ENCODE measurements around the gene ADAMTS12.

- TF ChIP-seq EZH2 (IDR thresholded peaks at IDR 0.05; ENCODE audit: insufficient read depth, poor library complexity, severe bottlenecking): no peak
- TF ChIP-seq EZH2phosphoT487 (IDR thresholded peaks at IDR 0.05; ENCODE audit: insufficient read depth, low read depth): no peak
Measured at GRCh38 chr5:33901156-33901555, 9.4 kb upstream of the ADAMTS12 start.

Measured in GM23248 (cell line).